GM21723 (cell line): ENCODE results near the gene TMCC2.

Experiments used
- ATAC-seq: cut with Tn5 transposase; IDR thresholded peaks from one replicate; pipeline ENCODE4 v1.9.1; 2021; ENCODE audit warnings: mild to moderate bottlenecking, moderate library complexity; ENCODE audit not compliant: unreplicated experiment

TMCC2 gene

GRCh38 chr1:205258261-205258691, 30.5 kb downstream of the TMCC2 start:
- no peak for ATAC-seq

GRCh38 chr1:205258719-205259118, 31.0 kb downstream of the TMCC2 start:
- no peak for ATAC-seq

GRCh38 chr1:205259324-205259832, 31.6 kb downstream of the TMCC2 start:
- ATAC-seq = no peak

- no peak for ATAC-seq
These were observed 32.3 kb downstream of the TMCC2 start for GRCh38 chr1:205259998-205260397.

- ATAC-seq = no peak
These were observed 33.4 kb downstream of the TMCC2 start for GRCh38 chr1:205260948-205261732.

GRCh38 chr1:205261946-205262691, 34.4 kb downstream of the TMCC2 start:
- no peak for ATAC-seq

- ATAC-seq = no peak
These were observed 35.0 kb downstream of the TMCC2 start for GRCh38 chr1:205262731-205263171.

GRCh38 chr1:205263580-205264190, 35.9 kb downstream of the TMCC2 start:
- no peak for ATAC-seq

- ATAC-seq = no peak
These were observed 39.0 kb downstream of the TMCC2 start for GRCh38 chr1:205266611-205267305.

GRCh38 chr1:205267306-205267902, 39.7 kb downstream of the TMCC2 start:
- no peak for ATAC-seq

GRCh38 chr1:205268846-205269680, 41.3 kb downstream of the TMCC2 start:
- no peak for ATAC-seq

- no peak for ATAC-seq
These were observed 42.0 kb downstream of the TMCC2 start for GRCh38 chr1:205269711-205270110.

- ATAC-seq = no peak
These were observed 42.5 kb downstream of the TMCC2 start for GRCh38 chr1:205270271-205270670.

- no peak for ATAC-seq
These were observed 43.0 kb downstream of the TMCC2 start for GRCh38 chr1:205270764-205271163.

GRCh38 chr1:205271277-205271676, 43.5 kb downstream of the TMCC2 start:
- no peak for ATAC-seq

GRCh38 chr1:205271745-205272144, 44.0 kb downstream of the TMCC2 start:
- no peak for ATAC-seq

- ATAC-seq = no peak
These were observed 44.8 kb downstream of the TMCC2 start for GRCh38 chr1:205272536-205272935.

- ATAC-seq = peak; percentile 83
These were observed 45.8 kb downstream of the TMCC2 start for GRCh38 chr1:205273551-205273982.

GRCh38 chr1:205274041-205274691, 46.4 kb downstream of the TMCC2 start:
- peak; percentile 19 for ATAC-seq
